Upper lobe of right lung (tissue), 1 donor: ENCODE results near the gene PIPOX. TPM values are rescaled to one million over a fixed set of nuclear protein-coding genes. Genes with fewer than 3 reads are reported as not detected.
"Not testable (repeated sequence)": the region's sequence is repeated elsewhere in the genome, so short reads cannot be mapped to it uniquely, and the experiment has no call there.

Source experiments
- ATAC-seq: fragments of 200-7000 bp; cut with Tn5 transposase; one replicate; pipeline ENCODE4 v1.9.1; 2020; ENCODE audit warnings: mild to moderate bottlenecking, moderate library complexity
- DNase-seq: peaks from one replicate; pipeline ENCODE4 v3.0.0-alpha.2; 2020
- H3K27ac ChIP-seq: fragments of 200-600 bp; one replicate; pipeline ENCODE4 v1.8.0; 2022
- H3K27me3 ChIP-seq: fragments of 200-600 bp; one replicate; pipeline ENCODE4 v1.8.0; 2022; ENCODE audit warnings: mild to moderate bottlenecking
- H3K36me3 ChIP-seq: fragments of 200-600 bp; one replicate; pipeline ENCODE4 v1.8.0; 2022
- H3K4me1 ChIP-seq: fragments of 200-600 bp; one replicate; pipeline ENCODE4 v1.8.0; 2022
- H3K4me3 ChIP-seq: fragments of 200-600 bp; one replicate; pipeline ENCODE4 v1.8.0; 2022; ENCODE audit warnings: mild to moderate bottlenecking
- H3K9me3 ChIP-seq: fragments of 200-600 bp; one replicate; pipeline ENCODE4 v1.8.0; 2022
- CTCF ChIP-seq: fragments of 200-600 bp; IDR thresholded peaks from one replicate; pipeline ENCODE4 v1.8.0; 2022; ENCODE audit warnings: antibody characterized with exemption
- intact Hi-C: fragments of 100-400 bp; cut with DNase I; formaldehyde crosslinking; loops from one replicate; pipeline ENCODE4 v1.11.0; 2022
- total RNA-seq: library from RNA; stranded (reverse); fragmentation: NEBNext Ultra II Directional; extraction: Animal tissue kit (Norgen Biotek cat#: 25700); gene quantifications from one replicate; pipeline ENCODE4 v1.2.1, GENCODE V29; 2021
- donor health status: DM: no; HTN: yes; CAD: no; lungs with severe emphysema.

Gene PIPOX
- total RNA-seq, 1 donor from 2014 or later, result 0.87 TPM

DNA sequence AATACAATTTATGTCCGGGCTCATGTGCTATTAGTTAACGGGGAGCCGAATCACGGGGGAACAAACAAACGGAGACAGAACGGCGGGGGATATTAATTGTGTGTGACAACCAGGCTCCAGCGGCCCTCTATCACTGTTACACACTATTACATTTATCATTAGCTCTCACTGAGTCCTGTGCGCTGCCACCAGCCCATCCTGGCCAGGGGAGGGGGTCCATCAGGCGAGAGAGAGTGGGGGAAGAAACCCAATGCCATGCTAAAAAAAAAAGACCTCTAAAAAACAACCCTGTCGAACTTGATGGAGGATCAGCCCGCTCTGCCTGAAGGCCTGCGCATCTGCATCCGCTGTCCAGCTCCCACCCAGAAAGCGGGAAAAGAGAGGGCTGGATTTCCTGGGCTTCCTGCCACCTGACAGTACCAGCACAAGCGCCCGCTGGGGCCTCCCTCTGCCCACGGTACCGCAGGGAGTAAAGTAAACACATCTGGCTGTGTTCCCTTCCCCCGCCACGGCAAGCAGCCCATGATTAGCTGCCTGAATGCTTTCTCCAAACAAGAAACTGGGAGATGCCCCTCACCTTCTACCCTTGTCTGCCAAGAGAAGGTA lies 41.7 kb downstream of the PIPOX start:
- no peak overlapping the region for H3K4me3 ChIP-seq
- TF ChIP-seq CTCF, result no peak
- ATAC-seq (no peak), DNase-seq (no peak)
- intact Hi-C loops, result no loop called here
- no peaks in the 10 kb centered on the region for H3K9me3 ChIP-seq
- no peaks in the 10 kb centered on the region for H3K4me1 ChIP-seq
- H3K27me3 ChIP-seq, result no peaks in the 10 kb centered on the region
- H3K27ac ChIP-seq, result no peak overlapping the region
- peaks cover 76% of the 10 kb centered on the region for H3K36me3 ChIP-seq

DNA sequence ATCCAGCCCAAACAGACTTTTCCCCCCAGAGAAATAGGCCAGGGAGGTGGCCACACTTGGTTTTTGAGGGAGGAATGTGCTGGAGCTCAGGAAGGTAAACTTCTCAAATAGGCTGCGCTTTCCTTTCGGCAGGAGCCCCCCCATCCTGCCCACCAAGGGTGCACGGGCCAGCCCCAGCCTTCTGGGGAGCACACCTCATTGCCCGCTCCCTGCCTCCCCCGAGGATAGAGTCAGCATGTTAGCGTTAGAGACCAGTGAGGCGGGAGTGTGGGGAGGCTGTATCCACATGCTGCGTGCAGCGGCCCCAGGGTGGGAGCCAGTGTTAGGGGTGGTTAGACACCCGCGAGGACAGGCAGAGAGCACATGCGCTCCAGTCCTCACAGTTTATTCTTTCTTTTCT lies 42.3 kb downstream of the PIPOX start:
- Histone ChIP-seq H3K4me3 (no peak overlapping the region), H3K27me3 (no peaks in the 10 kb centered on the region), H3K4me1 (no peaks in the 10 kb centered on the region), H3K27ac (no peak overlapping the region), H3K9me3 (no peaks in the 10 kb centered on the region), H3K36me3 (peaks cover 76% of the 10 kb centered on the region)
- no peak for TF ChIP-seq CTCF
- DNase-seq (no peak), ATAC-seq (no peak)
- intact Hi-C loops, result no loop called here

- ATAC-seq (no peak), DNase-seq (no peak)
- no peak for TF ChIP-seq CTCF
- Histone ChIP-seq H3K27me3 (no peaks in the 10 kb centered on the region), H3K4me1 (no peaks in the 10 kb centered on the region), H3K4me3 (no peak overlapping the region), H3K9me3 (no peaks in the 10 kb centered on the region), H3K27ac (no peak overlapping the region), H3K36me3 (peaks cover 76% of the 10 kb centered on the region)
- intact Hi-C loops, result no loop called here
These were observed 43.8 kb downstream of the PIPOX start for GRCh38 chr17:29086628-29087332.

DNA sequence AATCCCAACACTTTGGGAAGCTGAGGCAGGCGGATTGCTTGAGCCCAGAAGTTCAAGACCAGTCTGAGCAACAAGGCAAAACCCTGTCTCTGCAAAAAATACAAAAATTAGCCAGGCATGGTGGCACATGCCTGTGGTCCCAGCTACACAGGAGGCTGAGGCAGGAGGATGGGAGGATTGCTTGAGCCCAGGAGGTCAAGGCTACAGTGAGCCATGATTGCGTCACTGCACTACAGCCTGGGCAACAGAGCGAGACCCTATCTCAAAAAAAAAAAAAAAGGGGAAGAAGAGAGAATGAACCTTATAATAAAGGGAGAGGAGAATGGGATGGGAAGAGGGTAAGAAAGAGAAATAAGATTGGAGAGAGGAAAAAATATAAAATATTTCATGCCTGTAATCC lies 45.8 kb downstream of the PIPOX start:
- peaks cover 86% of the 10 kb centered on the region for H3K36me3 ChIP-seq
- H3K27ac ChIP-seq, H3K4me1 ChIP-seq, DNase-seq, ATAC-seq, H3K4me3 ChIP-seq, intact Hi-C loops, H3K27me3 ChIP-seq, H3K9me3 ChIP-seq: not testable (repeated sequence)

GRCh38 chr17:29089601-29090044 lies 46.7 kb downstream of the PIPOX start:
- ATAC-seq (no peak), DNase-seq (no peak)
- no peak for TF ChIP-seq CTCF
- Histone ChIP-seq H3K27ac (no peak overlapping the region), H3K27me3 (no peaks in the 10 kb centered on the region), H3K9me3 (no peaks in the 10 kb centered on the region), H3K36me3 (peaks cover 90% of the 10 kb centered on the region), H3K4me3 (no peak overlapping the region), H3K4me1 (no peaks in the 10 kb centered on the region)
- intact Hi-C loops, result no loop called here

DNA sequence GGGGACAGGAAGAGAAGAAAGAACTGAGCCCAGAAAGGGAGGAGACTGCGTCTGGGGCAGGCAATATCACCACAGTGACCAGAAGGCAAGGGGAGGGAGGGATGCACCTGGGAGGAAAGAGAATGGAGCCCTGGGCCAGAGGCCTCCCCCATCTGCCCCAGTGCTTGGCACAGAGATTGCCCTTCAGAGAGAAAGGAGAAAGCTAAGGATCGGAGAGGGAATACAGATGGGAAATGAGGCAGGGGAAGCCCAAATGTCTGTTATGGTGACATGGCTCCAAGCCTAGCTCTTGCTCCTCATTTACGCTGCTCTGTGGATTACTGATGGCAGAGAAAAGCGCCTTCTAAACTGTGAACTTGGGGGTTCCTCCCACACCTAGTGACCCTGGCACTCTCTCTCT lies 47.2 kb downstream of the PIPOX start:
- Histone ChIP-seq H3K27ac (no peak overlapping the region), H3K4me3 (no peak overlapping the region), H3K9me3 (no peaks in the 10 kb centered on the region), H3K4me1 (no peaks in the 10 kb centered on the region), H3K27me3 (no peaks in the 10 kb centered on the region), H3K36me3 (peaks cover 92% of the 10 kb centered on the region)
- no peak for DNase-seq
- no peak for ATAC-seq
- no peak for TF ChIP-seq CTCF
- intact Hi-C loops, result no loop called here
